IPS DF 19.7 (cell line): ENCODE results near the gene ALG12.

Experiments
- DNase-seq: peaks from one replicate; pipeline ENCODE4 v3.0.0-alpha.2; 2013; ENCODE audit warnings: low read depth, low spot score

The ALG12 gene

DNA sequence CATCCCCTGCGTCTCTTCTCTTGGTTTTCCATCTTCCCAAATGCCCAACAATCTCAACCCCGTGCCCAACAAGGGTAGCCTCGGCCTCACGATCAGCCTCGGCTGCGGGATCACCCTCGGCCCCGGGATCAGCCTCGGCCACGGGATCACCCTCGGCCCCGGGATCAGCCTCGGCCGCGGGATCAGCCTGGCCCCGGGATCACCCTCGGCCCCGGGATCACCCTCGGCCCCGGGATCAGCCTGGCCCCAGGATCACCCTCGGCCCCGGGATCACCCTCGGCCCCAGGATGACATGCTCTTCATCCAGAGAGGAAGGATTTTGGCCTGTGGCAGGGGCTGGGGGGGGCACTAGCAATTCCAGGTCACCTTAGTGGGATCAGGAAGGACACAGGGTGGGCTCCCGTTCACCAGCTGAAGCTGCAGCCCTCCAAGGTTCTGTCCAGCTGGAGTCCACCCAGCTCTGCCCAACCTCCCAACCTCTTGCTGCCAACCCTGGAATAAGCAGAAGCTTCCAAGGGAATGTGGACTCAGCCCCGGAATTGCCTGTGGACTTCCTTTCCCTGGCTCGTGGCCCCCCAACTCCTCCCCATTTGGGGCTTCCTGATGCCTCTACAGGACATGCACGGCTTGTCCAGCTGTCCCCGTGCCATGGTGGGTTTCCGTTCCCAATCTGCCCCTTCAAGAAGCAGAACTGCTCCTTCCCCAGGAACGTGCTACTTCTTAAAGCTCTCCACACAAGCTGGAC is 6.2 kb downstream of the ALG12 start:
- no peak for DNase-seq

DNA sequence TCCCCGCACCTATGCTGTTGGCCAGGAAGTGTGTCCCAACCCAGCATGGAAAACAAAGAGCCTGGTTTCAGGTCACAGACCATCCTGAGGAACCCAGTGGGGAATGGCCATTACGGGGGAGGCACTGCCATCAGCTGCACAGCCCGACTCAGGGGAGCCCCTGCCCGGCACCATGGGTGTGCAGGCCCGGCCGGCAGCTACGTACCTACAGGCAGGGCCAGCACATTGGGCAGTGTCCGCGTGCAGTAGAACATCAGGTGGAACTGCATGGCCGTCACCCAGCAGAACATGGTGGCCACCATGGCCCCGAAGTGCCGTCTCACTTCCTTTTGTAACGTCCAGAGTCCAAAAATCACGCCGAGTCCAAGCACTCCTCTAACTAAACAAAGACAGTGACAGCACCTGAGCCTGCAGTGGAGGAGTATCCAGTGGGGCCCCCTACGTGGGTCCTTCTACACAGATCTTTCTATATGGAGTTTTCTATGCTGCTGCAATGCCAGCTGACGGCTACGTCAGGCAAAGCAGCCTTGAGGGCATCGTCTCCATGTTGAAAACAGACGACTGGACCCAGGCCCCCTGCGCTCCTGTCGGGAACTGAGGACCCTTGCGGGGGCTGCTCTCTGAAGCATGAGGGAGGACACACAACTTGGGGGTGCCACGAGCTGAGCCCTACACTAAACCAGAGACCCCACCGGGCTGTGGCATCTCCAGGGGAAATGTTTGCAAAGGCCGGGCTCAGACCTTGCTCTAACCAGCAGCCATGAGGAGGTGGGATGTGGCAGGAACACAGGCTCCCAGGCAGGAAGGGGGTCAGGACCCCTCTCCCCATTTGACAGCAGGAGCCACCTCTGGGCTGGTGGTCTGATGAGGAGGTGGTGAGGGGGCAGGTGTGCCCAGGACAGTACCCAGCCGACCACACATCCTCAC is 7.7 kb downstream of the ALG12 start:
- no peak for DNase-seq

- no peak for DNase-seq
These were observed 8.6 kb downstream of the ALG12 start for GRCh38 chr22:49909476-49910205.

DNA sequence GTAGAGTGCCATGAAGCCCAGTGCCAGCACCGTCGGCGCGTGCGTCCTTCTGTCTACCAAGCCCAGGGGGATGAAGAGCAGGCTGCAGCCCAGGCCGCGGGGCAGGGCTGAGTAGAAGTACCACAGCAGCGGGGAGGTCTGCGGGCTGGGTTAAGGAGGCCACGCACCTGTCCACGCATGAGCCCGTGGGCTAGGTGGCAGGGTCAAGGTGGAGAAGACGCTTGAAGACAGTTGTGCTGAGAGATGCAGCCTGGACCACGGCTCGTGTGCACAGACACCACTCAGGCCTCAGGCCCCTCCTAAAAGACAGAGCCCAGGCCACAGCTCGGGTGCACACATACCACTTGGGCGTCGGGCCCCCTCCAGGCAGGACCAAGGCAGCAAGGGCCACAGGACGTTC is 10.4 kb downstream of the ALG12 start:
- no peak for DNase-seq

DNA sequence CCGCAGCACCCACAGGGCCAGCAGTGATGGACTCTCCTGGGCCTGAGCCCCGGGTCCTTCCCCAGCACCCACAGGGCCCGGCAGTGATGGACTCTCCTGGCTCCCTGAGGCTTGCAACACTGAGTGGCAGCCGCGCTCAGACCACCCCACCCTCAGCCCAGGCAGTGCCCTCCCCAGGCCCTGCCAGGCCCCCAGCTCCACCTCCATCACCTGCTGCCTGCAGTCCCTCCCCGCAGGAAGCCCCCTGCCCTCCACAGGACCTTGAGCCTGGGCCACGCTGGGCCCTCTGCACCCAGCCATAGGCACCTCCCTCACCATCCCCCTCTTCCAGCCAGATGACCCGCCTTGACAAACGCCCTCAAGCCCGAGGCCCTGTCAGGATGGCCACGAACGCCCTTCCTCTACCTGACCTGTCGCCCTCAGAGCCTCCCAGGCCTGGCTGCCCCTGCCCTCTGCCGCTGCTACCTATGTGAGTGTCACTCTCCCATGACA is 11.4 kb downstream of the ALG12 start:
- DNase-seq = no peak

- DNase-seq = no peak
These were observed 12.0 kb downstream of the ALG12 start for GRCh38 chr22:49906071-49906798.

- DNase-seq = no peak
These were observed 12.8 kb downstream of the ALG12 start for GRCh38 chr22:49905465-49905864.

GRCh38 chr22:49904040-49904369 is 14.2 kb downstream of the ALG12 start:
- DNase-seq = no peak

DNA sequence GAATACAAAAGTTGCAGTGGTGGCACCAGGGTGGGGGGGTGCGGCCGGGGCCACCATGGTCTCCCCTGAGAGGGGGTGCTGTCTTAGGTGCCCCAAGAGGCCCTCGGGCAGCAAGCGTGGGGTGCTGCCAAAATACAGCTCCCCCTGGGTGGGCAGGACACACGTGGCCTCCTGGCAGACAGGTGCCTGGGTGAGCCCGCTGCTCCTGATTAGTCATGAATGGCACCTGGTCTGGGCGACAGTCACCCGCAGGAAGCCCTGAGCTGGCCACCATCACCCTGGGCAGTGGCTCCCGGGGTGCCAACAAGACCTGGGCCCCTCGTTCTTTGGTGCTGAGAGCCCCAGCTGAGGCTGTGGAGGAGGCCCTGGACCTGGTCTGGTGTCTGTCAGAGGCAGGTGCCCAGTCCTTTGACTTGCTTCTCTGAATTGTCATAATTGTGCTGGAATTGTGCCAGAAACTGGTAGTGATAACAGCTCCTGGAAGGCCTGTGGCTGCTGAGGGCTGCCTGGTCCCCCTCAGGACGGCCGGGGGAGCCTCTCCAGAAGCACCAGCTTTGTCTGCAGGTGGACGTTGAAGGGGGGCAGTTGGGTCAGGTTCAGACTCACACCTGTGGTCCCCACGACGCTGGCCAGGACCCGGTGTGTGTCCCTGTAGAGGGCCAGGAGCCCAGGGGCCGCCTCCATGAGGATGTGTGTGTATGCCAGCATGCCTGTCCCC is 14.8 kb downstream of the ALG12 start:
- no peak for DNase-seq

GRCh38 chr22:49901457-49901856 is 16.8 kb downstream of the ALG12 start:
- no peak for DNase-seq

DNA sequence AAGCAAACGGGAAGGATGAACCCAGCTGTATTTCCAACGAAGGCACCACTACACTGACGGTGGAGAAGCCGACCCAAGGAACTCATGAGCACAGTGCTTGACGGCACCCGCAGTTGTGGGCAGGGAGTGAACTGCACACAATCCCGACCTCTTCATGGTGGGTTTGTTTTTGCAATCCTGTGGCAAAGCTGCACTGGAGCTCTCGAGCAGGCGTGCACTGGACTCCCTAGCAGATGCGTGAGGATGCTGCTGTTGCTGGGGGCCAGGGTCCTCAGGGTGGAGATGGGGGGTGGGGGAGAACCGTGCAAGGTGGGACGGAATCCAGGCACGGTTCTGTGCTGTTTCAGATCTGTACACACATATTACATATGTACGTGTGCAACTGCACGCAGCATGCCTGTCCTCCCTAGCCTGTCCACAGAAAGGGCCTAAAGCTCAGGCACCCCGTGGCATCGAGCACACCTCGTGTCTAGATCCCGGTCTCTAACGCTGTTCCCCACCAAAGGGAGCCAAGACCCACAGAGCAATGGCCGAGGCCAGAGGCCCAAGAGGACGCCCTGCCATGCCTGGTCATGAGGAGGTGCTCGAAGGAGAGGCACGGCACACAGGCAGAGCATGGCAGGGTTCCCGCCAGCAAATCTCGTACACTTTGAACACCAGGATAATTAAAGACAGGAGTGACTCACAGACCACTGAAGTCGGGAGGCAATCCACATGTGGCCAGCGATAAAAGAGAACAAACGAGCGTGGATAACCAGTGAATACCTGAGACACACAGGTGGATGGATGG is 17.6 kb downstream of the ALG12 start:
- DNase-seq = no peak

- DNase-seq = no peak
These were observed 18.7 kb downstream of the ALG12 start for GRCh38 chr22:49899530-49899929.

GRCh38 chr22:49897015-49897684 is 21.1 kb downstream of the ALG12 start:
- no peak for DNase-seq

- no peak for DNase-seq
These were observed 22.0 kb downstream of the ALG12 start for GRCh38 chr22:49896201-49896600.

GRCh38 chr22:49894322-49895054 is 23.8 kb downstream of the ALG12 start:
- no peak for DNase-seq

DNA sequence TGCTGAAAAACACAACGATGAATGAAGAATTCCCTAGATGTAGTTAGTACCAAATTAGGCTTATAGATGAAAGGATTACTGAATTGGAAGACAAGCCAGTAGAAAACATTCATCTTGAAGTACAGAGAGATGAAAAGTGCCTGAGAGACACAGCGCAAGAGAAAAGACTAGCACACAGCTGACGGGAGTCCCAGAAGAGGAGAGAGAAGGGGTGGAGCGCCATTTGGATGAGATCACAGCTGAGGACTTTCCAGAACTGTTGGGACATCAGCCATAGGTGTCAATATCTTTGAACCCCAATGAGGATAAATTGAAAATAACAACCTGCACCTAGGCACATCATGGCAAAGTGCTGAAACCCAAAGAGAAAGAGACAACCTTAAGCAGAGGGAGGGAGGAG is 25.2 kb downstream of the ALG12 start:
- no peak for DNase-seq

DNA sequence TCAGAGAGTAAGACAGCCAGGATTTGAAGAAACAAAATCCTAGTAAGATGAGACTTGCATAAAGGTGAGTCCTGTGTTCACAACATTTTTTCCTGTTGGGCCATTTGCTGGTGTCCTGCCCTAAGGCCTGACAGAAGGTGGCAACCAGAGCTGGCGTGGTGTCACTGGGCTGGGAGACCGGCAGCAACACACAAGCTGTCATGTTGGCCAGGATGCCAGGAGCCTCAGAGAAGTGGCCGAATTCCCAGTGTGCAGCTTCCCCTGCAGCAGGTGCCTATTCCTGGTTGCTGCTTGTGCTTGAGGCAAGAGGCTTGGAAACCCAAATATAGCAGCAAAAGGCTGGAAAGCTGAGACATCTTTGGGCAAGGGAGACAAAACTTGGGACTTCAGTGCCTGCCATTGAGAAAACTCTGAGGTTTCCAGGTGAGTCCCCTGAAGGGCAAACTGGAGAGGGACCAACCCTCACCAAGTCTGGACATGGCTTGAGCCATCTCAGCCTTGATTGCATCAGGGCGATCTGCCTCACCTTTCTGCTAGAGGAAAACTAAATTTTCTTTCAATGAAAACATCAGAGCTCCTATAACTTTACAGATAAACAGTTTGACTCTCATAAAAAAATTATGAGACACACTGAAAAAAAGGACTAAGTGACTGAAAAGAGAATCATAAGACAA is 25.9 kb downstream of the ALG12 start:
- DNase-seq = no peak

- DNase-seq = no peak
These were observed 29.2 kb downstream of the ALG12 start for GRCh38 chr22:49889071-49889470.
